ENCODE measurements around the gene ANKIB1.

ANKIB1 gene

DNA sequence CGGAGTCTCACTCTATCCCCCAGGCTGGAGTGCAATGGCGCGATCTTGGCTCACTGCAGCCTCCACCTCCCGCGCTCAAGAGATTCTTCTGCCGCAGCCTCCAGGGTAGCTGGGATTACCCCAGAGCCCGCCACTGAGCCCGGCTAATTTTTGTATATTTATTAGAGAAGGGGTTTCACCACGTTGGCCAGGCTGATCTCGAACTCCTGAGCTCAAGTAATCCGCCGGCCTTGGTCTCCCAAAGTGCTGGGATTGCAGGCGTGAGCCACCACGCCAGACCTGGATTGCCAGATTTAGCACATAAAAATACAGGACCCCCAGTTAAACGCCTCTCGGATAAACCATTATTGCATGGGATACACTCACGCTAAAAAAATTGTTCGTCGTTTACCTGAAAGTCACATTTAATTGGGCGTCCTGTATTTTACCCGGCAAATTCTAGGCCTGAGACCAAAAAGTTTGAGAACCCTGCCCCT is 201.1 kb downstream of the ANKIB1 start:
- CTCF ChIA-PET = interaction anchor here (0.7 to 4.3 kb wide), 18 partner anchors 9 to 617 kb away, joined by 3 to 63 read pairs (median 4); partner anchors contain the start of genes AKAP9, ANKIB1, CYP51A1 and KRIT1
- Mint-ChIP-seq H3K27ac (peak overlapping the region; percentile 94), H3K36me3 (peaks cover 10% of the 10 kb centered on the region), H3K9me3 (no peaks in the 10 kb centered on the region), H3K4me1 (peaks cover 16% of the 10 kb centered on the region), H3K4me3 (peak overlapping the region; percentile 83), H3K27me3 (no peaks in the 10 kb centered on the region)
- no peak for DNase-seq

DNA sequence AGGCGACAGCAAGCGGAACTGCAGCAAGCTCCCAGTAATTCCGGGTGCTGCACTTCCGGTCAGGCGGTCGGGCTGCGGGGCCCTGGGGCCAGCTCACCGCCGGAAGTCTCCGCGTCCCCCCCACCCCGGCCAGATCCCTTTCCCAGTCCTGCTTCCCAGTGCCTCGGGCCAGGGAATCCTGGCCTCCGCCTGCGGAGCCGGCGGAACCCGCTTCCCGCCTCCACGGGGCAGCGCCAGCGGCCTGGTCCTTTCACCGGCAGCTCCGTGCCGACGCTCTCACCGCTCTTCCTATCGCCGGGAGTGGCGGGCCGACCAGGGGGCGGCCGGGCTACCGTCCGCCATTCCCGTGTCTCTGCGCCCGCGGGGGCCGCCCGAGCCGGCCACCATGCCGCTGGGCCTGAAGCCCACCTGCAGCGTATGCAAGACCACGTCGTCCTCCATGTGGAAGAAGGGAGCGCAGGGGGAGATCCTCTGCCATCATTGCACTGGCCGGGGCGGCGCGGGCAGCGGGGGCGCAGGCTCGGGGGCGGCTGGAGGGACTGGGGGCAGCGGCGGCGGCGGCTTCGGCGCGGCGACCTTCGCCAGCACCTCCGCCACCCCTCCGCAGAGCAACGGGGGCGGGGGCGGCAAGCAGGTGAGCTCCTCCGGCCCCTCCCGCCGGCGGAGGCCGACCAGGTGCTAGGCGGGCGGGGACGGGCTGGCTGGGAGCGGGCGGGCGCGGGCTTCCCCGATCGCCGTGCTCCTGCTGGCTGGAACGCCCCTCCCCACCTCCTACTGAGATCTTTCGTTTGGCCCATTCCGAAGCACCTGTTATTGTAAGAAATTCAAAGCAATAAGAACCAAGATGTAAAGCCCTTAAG is 201.8 kb downstream of the ANKIB1 start, which contains the start of gene GATAD1:
Gene GATAD1 (plus strand): TSS at position 138 of the 860 bp plus-strand sequence. CDS start 248 bp downstream, at position 386.
- CTCF ChIA-PET = interaction anchor here (0.7 to 4.3 kb wide), 18 partner anchors 9 to 618 kb away, joined by 3 to 63 read pairs (median 4); partner anchors contain the start of genes AKAP9, ANKIB1, CYP51A1 and KRIT1
- Mint-ChIP-seq H3K9me3 (no peaks in the 10 kb centered on the region), H3K27ac (peak within 1 kb of the TSS; percentile 94), H3K27me3 (no peaks in the 10 kb centered on the region), H3K4me3 (peak within 1 kb of the TSS; percentile 83), H3K36me3 (peaks cover 10% of the 10 kb centered on the region), H3K4me1 (peaks cover 16% of the 10 kb centered on the region)
- peak; percentile 85 for DNase-seq

DNA sequence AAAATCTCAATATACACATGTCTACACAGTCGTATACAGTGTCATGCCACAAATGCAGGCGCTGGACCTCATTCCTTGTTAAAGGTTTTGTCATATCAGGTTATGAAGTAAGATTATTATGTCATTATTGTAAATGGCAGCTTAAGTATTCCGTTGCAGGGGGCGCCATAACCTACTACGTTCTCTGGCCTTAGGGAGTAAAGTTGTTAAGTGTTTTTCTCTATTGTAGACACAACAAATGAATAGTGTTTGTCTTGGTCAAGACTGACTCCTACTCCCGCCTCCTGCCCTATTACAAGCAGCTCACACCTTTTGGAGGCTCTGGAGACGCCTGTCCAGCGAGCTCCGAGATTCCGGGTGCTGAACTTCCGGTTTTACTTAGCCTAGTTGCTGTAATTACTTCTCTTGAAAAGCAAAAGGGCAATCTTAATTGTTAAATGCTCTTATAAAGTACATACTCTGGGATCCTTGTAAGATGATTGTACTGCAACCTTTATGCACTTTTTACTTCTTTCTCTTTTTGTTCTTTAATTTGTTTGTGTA is 202.5 kb downstream of the ANKIB1 start:
- CTCF ChIA-PET = interaction anchor here (0.8 to 4.3 kb wide), 10 partner anchors 13 to 619 kb away, joined by 3 to 63 read pairs (median 4); partner anchors contain the start of genes AKAP9, ANKIB1, KRIT1 and MTERF1
- H3K36me3 Mint-ChIP-seq = peaks cover 10% of the 10 kb centered on the region
- H3K27me3 Mint-ChIP-seq = no peaks in the 10 kb centered on the region
- H3K4me3 Mint-ChIP-seq = peak overlapping the region; percentile 82
- H3K9me3 Mint-ChIP-seq = no peaks in the 10 kb centered on the region
- peak; percentile 75 for DNase-seq
- peak overlapping the region; percentile 84 for H3K27ac Mint-ChIP-seq
- H3K4me1 Mint-ChIP-seq = peaks cover 16% of the 10 kb centered on the region
